ENCODE measurements around the gene CDHR1. TPM values are rescaled to one million over a fixed set of nuclear protein-coding genes. Genes with fewer than 3 reads are reported as not detected.

CDHR1 gene
- total and polyA plus RNA-seq, 2 of the 8 experiments (the other 6 are each of a cell fraction or from before 2014, with no cell fraction given) = 3.9 to 10.5 TPM

DNA sequence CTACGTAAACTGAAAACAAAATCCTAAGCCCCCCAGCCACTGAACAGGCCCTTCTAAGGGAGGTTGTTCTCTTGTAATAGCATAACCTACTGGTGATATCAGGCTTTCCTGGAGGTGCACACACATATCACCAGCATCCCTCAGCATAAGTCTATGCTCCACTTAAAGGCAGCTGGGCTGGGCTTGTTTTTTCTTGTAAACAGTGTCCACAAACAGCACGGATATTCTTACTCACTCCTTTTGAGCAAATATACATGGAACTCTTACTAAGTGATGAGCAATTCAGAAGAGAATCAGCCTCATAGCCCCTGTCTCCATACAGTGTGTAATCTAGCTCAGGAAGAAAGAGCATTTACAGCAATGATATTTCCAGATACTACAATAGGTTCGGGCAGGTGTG, 44.6 kb downstream of the CDHR1 start:
- Histone ChIP-seq H3K14ac (ENCODE audit: insufficient read length) (no peak overlapping the region), H2BK15ac (ENCODE audit: low read length) (no peak overlapping the region), H3K4me2 (ENCODE audit: insufficient read depth in 1 of 2, low read depth in 2 of 2, low read length in 2 of 2) (no peak overlapping the region), H3K36me3 (ENCODE audit: control insufficient read depth in 2 of 4, insufficient read depth in 4 of 4, low read length in 3 of 4) (no peaks in the 10 kb centered on the region), H2BK120ac (replicated peaks; ENCODE audit: low read depth, low read length) (no peak overlapping the region), H3K56ac (replicated peaks; ENCODE audit: insufficient read length, low read depth, low read length) (no peak overlapping the region), H2BK5ac (ENCODE audit: low read depth, low read length) (no peak overlapping the region), H4K91ac (replicated peaks; ENCODE audit: insufficient read length, low read length) (no peak overlapping the region), H3K18ac (ENCODE audit: extremely low read depth, low read length) (no peak overlapping the region), H2AK5ac (ENCODE audit: low read depth, low read length) (no peak overlapping the region), H3K27me3 (replicated peaks in 1 of 4; ENCODE audit: control insufficient read depth in 3 of 4, extremely low read depth in 1 of 4, insufficient read depth in 3 of 4, low read length in 3 of 4) (peaks cover 0 to 10% (median 7%) of the 10 kb centered on the region in 4 experiments; a peak in 5 of 7 replicates), H3K79me1 (ENCODE audit: low read depth, low read length) (no peaks in the 10 kb centered on the region), H2AFZ (ENCODE audit: low read length) (no peak overlapping the region), H4K20me1 (replicated peaks in 1 of 2; ENCODE audit: control insufficient read depth in 1 of 2, insufficient read depth in 2 of 2, low read length in 2 of 2) (no peaks in the 10 kb centered on the region), H2BK20ac (ENCODE audit: low read length) (no peak overlapping the region), H4K8ac (ENCODE audit: extremely low read depth, insufficient read depth, low read length) (no peak overlapping the region), H3K23me2 (ENCODE audit: low read depth, low read length) (no peaks in the 10 kb centered on the region; the same call in 1 of the 2 replicates), H3K79me2 (ENCODE audit: control insufficient read depth in 1 of 2, insufficient read depth in 2 of 2, low read length in 2 of 2) (no peaks in the 10 kb centered on the region), H3K9ac (replicated peaks in 1 of 4; ENCODE audit: extremely low read depth in 1 of 4, low read depth in 3 of 4, low read length in 3 of 4) (no peak overlapping the region), H3K27ac (ENCODE audit: low read depth, low read length) (no peak overlapping the region), H2BK12ac (ENCODE audit: low read depth, low read length) (no peak overlapping the region), H3K4me3 (ENCODE audit: extremely low read depth in 1 of 4, insufficient read depth in 2 of 4, low read depth in 3 of 4, low read length in 4 of 4) (no peak overlapping the region), H3K23ac (ENCODE audit: insufficient read length) (no peak overlapping the region), H4K5ac (ENCODE audit: insufficient read length, low read depth, low read length) (no peak overlapping the region), H3K9me3 (ENCODE audit: insufficient read depth in 2 of 2, low read depth in 1 of 2, low read length in 1 of 2) (no peaks in the 10 kb centered on the region), H3K4ac (replicated peaks; ENCODE audit: insufficient read length, low read depth, low read length) (no peak overlapping the region), H3K4me1 (replicated peaks in 1 of 4; ENCODE audit: control insufficient read depth in 3 of 4, insufficient read depth in 4 of 4, low read length in 3 of 4) (peaks cover 0 to 2% (median 0%) of the 10 kb centered on the region in 4 experiments; a peak in 3 of 7 replicates)
- DNase-seq (ENCODE audit: low read depth in 1 of 2, low spot score in 2 of 2) (no peak), FAIRE-seq (no peak)
- POLR2A ChIA-PET (ENCODE audit: partially characterized antibody) = interaction anchor here (1.5 kb wide), 1 partner anchor 11 kb away, joined by 3 read pairs; no protein-coding TSS in a partner anchor
- WGBS, 2 experiments (ENCODE audit: extremely low coverage in 1 of 2, insufficient coverage in 1 of 2, insufficient read length in 1 of 2, insufficient replicate concordance in 2 of 2, low coverage in 1 of 2, low lambda C conversion rate in 2 of 2, missing lambda C conversion rate in 1 of 2) = 87% methylated on average over 3 of the region's 3 CpGs; no CpG with 5 or more reads in 1 of the 2 experiments
- TF ChIP-seq HDAC2 (IDR thresholded peaks at IDR 0.05; ENCODE audit: borderline replicate concordance in 1 of 2, low read depth in 2 of 2, low read length in 2 of 2) (no peak), TAF1 (IDR thresholded peaks at IDR 0.05; ENCODE audit: low read depth, low read length) (no peak), BCL11A (IDR thresholded peaks at IDR 0.05; ENCODE audit: low read depth in 2 of 2, low read length in 2 of 2) (no peak), NRF1 (IDR thresholded peaks at IDR 0.05; ENCODE audit: low read depth, low read length) (no peak), CBX5 (IDR thresholded peaks at IDR 0.05; ENCODE audit: low read depth, low read length) (no peak), EGR1 (IDR thresholded peaks at IDR 0.05; ENCODE audit: borderline replicate concordance, low read depth, low read length) (no peak), MAFK (IDR thresholded peaks at IDR 0.05; ENCODE audit: low read depth, low read length) (no peak)
- TF ChIP-seq, protein P1, sequence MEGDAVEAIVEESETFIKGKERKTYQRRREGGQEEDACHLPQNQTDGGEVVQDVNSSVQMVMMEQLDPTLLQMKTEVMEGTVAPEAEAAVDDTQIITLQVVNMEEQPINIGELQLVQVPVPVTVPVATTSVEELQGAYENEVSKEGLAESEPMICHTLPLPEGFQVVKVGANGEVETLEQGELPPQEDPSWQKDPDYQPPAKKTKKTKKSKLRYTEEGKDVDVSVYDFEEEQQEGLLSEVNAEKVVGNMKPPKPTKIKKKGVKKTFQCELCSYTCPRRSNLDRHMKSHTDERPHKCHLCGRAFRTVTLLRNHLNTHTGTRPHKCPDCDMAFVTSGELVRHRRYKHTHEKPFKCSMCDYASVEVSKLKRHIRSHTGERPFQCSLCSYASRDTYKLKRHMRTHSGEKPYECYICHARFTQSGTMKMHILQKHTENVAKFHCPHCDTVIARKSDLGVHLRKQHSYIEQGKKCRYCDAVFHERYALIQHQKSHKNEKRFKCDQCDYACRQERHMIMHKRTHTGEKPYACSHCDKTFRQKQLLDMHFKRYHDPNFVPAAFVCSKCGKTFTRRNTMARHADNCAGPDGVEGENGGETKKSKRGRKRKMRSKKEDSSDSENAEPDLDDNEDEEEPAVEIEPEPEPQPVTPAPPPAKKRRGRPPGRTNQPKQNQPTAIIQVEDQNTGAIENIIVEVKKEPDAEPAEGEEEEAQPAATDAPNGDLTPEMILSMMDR (IDR thresholded peaks at IDR 0.05; ENCODE audit: control extremely low read depth in 1 of 3, insufficient read depth in 1 of 3, low read depth in 1 of 3, low read length in 3 of 3) = no peak
- CTCF ChIA-PET (ENCODE audit: partially characterized antibody) = interaction anchor here (0.8 to 11.2 kb wide), 14 partner anchors 9 to 309 kb away, joined by 3 to 102 read pairs (median 4); partner anchors contain the start of gene LRIT2

All from H1 (cell line).